HepG2 (cell line): ENCODE results near the gene GRIN3B. TPM values are rescaled to one million over a fixed set of nuclear protein-coding genes. Genes with fewer than 3 reads are reported as not detected.

ENCODE experiments used
- ARNT2 ChIP-seq: sonication (generic); formaldehyde crosslinking; IDR thresholded peaks from 2 replicates; pipeline ENCODE4 v1.8.0; 2022; ENCODE audit warnings: mild to moderate bottlenecking, low read depth, missing genetic modification reagents, moderate library complexity
- ATF1 ChIP-seq: IDR thresholded peaks from 2 replicates; pipeline ENCODE4 v1.6.1; 2016; ENCODE audit warnings: mild to moderate bottlenecking, control low read depth
- BCLAF1 ChIP-seq: fragments of 450-650 bp; IDR thresholded peaks from 2 replicates; pipeline ENCODE4 v1.6.1; 2017; ENCODE audit warnings: mild to moderate bottlenecking
- E2F2 ChIP-seq: sonication (generic); formaldehyde crosslinking; IDR thresholded peaks from 2 replicates; pipeline ENCODE4 v1.4.0; 2020; ENCODE audit warnings: missing genetic modification reagents, borderline replicate concordance
- RCOR2 ChIP-seq: IDR thresholded peaks from 2 replicates; pipeline ENCODE4 v1.6.1; 2016; ENCODE audit warnings: missing biosample characterization, missing genetic modification reagents
- SIX4 ChIP-seq: sonication (generic); formaldehyde crosslinking; IDR thresholded peaks from 2 replicates; pipeline ENCODE4 v1.4.0; 2020; ENCODE audit warnings: missing genetic modification reagents
- SRSF4 ChIP-seq: fragments of 200-400 bp; formaldehyde crosslinking; IDR thresholded peaks from one replicate; pipeline ENCODE4 v1.6.1; 2018; ENCODE audit warnings: mild to moderate bottlenecking, low read depth, low read length, moderate library complexity; ENCODE audit not compliant: poor library complexity, severe bottlenecking
- TCF7L2 ChIP-seq: IDR thresholded peaks from 2 replicates; pipeline ENCODE4 v1.6.1; 2011; ENCODE audit warnings: mild to moderate bottlenecking, low read depth, low read length, moderate library complexity
- ZNF160 ChIP-seq: sonication (generic); formaldehyde crosslinking; IDR thresholded peaks from 2 replicates; pipeline ENCODE4 v1.8.0; 2022; ENCODE audit warnings: mild to moderate bottlenecking, inconsistent platforms, missing genetic modification reagents
- ZNF230 ChIP-seq: sonication (generic); formaldehyde crosslinking; IDR thresholded peaks from 2 replicates; pipeline ENCODE4 v1.4.0; 2020; ENCODE audit warnings: mild to moderate bottlenecking, missing genetic modification reagents
- ZNF256 ChIP-seq: sonication (generic); formaldehyde crosslinking; conservative IDR thresholded peaks from 2 replicates; pipeline ENCODE4 v1.4.0; 2020; ENCODE audit warnings: missing genetic modification reagents
- ZNF281 ChIP-seq: sonication (generic); formaldehyde crosslinking; IDR thresholded peaks from 2 replicates; pipeline ENCODE4 v1.4.0; 2020; ENCODE audit warnings: missing genetic modification reagents, borderline replicate concordance
- polyA plus RNA-seq, 8 experiments: library from polyadenylated mRNA; depleted of rRNA in 3 of 8; stranded (reverse) in 7 of 8; unstranded in 1 of 8; fragments of >200 nt; fragmentation: Illumina TruSeq in 4 of 8; extraction: Trizol in 4 of 8; gene quantifications; 2 replicates each; pipeline versions ENCODE4 v1.2.1 to v1.2.3, GENCODE V29; 2011 to 2016; ENCODE audit warnings: low read depth in 4 of 8, missing spikeins in 1 of 8, mixed read lengths in 1 of 8; ENCODE audit not compliant: insufficient read depth in 1 of 8
- total RNA-seq, 5 experiments: library from RNA; depleted of rRNA; stranded (reverse); fragments of >200 nt; fragmentation: Illumina TruSeq; extraction: Trizol; gene quantifications; 2 replicates each; pipeline ENCODE4 v1.2.3, GENCODE V29; 2016; ENCODE audit warnings: low read depth in 1 of 5
- TF ChIP-seq, protein P1 (sequence below), 2 experiments: sonication (generic) in 1 of 2; formaldehyde crosslinking in 1 of 2; IDR thresholded peaks; 2 replicates each; pipeline versions ENCODE4 v1.5.1 to v1.6.1; 2011 to 2020; ENCODE audit warnings: borderline replicate concordance in 1 of 2, low read depth in 1 of 2, low read length in 1 of 2, mild to moderate bottlenecking in 1 of 2, missing genetic modification reagents in 1 of 2, moderate library complexity in 1 of 2

The GRIN3B gene
- total and polyA plus RNA-seq, 2 of the 13 experiments (the other 11 are each of a cell fraction or from before 2014, with no cell fraction given) = 0.07 to 0.20 TPM

- peak; percentile 52; the same call in 1 of the 2 replicates for TF ChIP-seq ZNF230 (CRISPR knock-in tag)
- TF ChIP-seq BCLAF1 = no peak
- TF ChIP-seq ARNT2 (CRISPR knock-in tag) = no peak; the same call in none of the 2 replicates
- no peak for TF ChIP-seq SIX4
- TF ChIP-seq SRSF4 = no peak
- TF ChIP-seq ZNF281 = peak; percentile 27; the same call in 1 of the 2 replicates
- 0 out of 2 replicates have a peak, but pooled peaks have one; percentile 38 for TF ChIP-seq RCOR2
- no peak for TF ChIP-seq ATF1 (CRISPR knock-in tag)
- peak; percentile 49; the same call in 1 of the 2 replicates for TF ChIP-seq ZNF160 (CRISPR knock-in tag)
- TF ChIP-seq, protein P1, sequence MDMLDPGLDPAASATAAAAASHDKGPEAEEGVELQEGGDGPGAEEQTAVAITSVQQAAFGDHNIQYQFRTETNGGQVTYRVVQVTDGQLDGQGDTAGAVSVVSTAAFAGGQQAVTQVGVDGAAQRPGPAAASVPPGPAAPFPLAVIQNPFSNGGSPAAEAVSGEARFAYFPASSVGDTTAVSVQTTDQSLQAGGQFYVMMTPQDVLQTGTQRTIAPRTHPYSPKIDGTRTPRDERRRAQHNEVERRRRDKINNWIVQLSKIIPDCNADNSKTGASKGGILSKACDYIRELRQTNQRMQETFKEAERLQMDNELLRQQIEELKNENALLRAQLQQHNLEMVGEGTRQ (IDR thresholded peaks at IDR 0.05; ENCODE audit: low read depth, low read length) = no peak
- TF ChIP-seq, protein P1 (CRISPR knock-in tag; IDR thresholded peaks at IDR 0.05; ENCODE audit: borderline replicate concordance) = no peak
- TF ChIP-seq E2F2 (CRISPR knock-in tag) = no peak
- no peak for TF ChIP-seq TCF7L2
- TF ChIP-seq ZNF256 (CRISPR knock-in tag) = peak; percentile 54; the same call in 1 of the 2 replicates
Measured at GRCh38 chr19:1050989-1051788, 51.0 kb downstream of the GRIN3B start (continued).
